Chondrocyte (in vitro differentiated cells): ENCODE measurements around the gene FGF10. TPM values are rescaled to one million over a fixed set of nuclear protein-coding genes. Genes with fewer than 3 reads are reported as not detected.

Source experiments
- DNase-seq: peaks from one replicate; pipeline ENCODE4 v3.0.0; 2021; ENCODE audit warnings: mixed read lengths, low spot score
- H3K27ac Mint-ChIP-seq: one replicate; pipeline ENCODE4 v1.8.0; 2021; ENCODE audit warnings: mild to moderate bottlenecking, moderate library complexity, mixed read lengths; ENCODE audit not compliant: unreplicated experiment
- H3K27me3 Mint-ChIP-seq: 2 replicates; pipeline ENCODE4 v1.8.0; 2021; ENCODE audit warnings: low read depth, mixed read lengths
- H3K36me3 Mint-ChIP-seq: 2 replicates; pipeline ENCODE4 v1.8.0; 2021; ENCODE audit warnings: low read depth, mixed read lengths
- H3K4me1 Mint-ChIP-seq: 2 replicates; pipeline ENCODE4 v1.8.0; 2021; ENCODE audit warnings: low read depth, mild to moderate bottlenecking, mixed read lengths
- H3K4me3 Mint-ChIP-seq: one replicate; pipeline ENCODE4 v1.8.0; 2021; ENCODE audit warnings: mild to moderate bottlenecking, moderate library complexity, mixed read lengths; ENCODE audit not compliant: unreplicated experiment
- H3K9me3 Mint-ChIP-seq: 2 replicates; pipeline ENCODE4 v1.8.0; 2021; ENCODE audit warnings: low read depth, mixed read lengths
- CTCF ChIP-seq: fragments of 200-600 bp; sonication (generic); IDR thresholded peaks from 2 replicates; pipeline ENCODE4 v1.5.0; 2021; ENCODE audit warnings: antibody characterized with exemption, mild to moderate bottlenecking, moderate library complexity
- total RNA-seq: library from RNA; stranded (reverse); gene quantifications from 3 replicates; pipeline ENCODE4 v1.2.1, GENCODE V29; 2021

FGF10 gene
- total RNA-seq, 1 donor from 2014 or later, result not detected

DNA sequence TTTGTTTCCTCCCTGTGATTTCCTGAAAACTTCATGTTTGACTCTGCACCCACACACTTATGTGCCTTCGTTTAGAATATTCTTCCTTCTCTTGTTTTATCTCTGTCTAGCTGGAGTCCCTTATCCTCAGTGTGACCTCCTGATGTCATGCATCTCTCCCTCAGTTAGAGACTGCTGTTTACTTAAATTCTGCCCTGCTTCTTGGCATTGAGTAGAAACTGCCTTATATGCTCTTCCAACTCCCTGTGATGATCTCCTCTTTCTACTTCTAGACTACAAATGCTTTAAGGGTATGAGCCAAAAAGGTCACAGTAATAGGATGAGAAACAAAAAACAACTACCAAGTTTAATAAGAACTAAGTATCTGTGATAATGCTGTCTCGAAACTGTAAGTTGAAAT is 12.2 kb downstream of the FGF10 start:
- Mint-ChIP-seq H3K36me3 (no peaks in the 10 kb centered on the region), H3K27ac (no peak overlapping the region), H3K4me3 (no peak overlapping the region), H3K9me3 (peaks cover 9% of the 10 kb centered on the region), H3K4me1 (no peaks in the 10 kb centered on the region), H3K27me3 (peaks cover 15% of the 10 kb centered on the region)
- TF ChIP-seq CTCF, result no peak
- no peak for DNase-seq

DNA sequence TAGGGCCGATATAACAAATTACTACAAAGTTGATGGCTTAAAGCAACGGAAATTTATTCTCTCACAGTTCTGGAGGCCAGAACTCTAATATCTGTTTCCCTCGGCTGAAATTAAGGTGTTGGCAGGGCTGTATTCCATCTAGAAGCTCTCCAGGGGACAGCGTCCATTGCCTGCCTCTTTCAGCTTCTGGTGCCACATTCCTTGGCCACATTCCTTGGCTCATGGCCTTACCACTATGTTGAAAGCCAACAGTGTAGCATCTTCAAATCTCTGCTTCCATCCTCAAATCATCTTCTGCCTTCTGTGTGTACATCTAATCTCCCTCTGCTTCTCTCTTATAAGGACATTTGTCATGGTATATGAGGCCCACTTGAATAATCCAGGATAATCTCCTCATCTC is 17.2 kb downstream of the FGF10 start:
- Mint-ChIP-seq H3K27me3 (peaks cover 7% of the 10 kb centered on the region), H3K4me3 (no peak overlapping the region), H3K4me1 (no peaks in the 10 kb centered on the region), H3K27ac (no peak overlapping the region), H3K36me3 (no peaks in the 10 kb centered on the region), H3K9me3 (peaks cover 9% of the 10 kb centered on the region)
- TF ChIP-seq CTCF, result no peak
- DNase-seq, result no peak

DNA sequence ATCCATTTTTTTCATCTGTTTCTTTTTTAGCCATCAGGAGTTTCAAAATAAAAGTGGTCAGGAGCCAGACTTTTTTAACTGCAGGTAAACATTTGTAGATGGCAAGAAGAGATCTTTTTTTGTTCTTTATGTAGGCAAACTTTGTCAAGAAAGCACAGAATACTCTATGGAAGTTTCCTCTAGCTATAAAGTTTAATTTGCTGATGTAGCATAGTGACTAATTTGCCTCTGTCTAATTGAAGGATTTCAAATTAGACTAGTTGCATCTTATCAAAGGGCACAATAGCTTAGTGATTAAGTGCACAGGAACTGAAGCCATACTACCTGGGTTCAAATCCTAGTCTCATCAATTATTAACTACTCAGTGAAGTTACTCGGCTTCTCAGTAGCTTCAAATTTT is 22.0 kb downstream of the FGF10 start:
- Mint-ChIP-seq H3K27ac (no peak overlapping the region), H3K36me3 (no peaks in the 10 kb centered on the region), H3K4me3 (no peak overlapping the region), H3K4me1 (peaks cover 7% of the 10 kb centered on the region), H3K27me3 (peaks cover 5% of the 10 kb centered on the region), H3K9me3 (no peaks in the 10 kb centered on the region)
- DNase-seq, result no peak
- no peak for TF ChIP-seq CTCF

- TF ChIP-seq CTCF, result no peak
- Mint-ChIP-seq H3K4me1 (peaks cover 7% of the 10 kb centered on the region), H3K9me3 (no peaks in the 10 kb centered on the region), H3K27ac (no peak overlapping the region), H3K27me3 (peaks cover 2% of the 10 kb centered on the region), H3K4me3 (no peak overlapping the region), H3K36me3 (no peaks in the 10 kb centered on the region)
- DNase-seq, result no peak
Measured at GRCh38 chr5:44365345-44365744, 23.9 kb downstream of the FGF10 start.

GRCh38 chr5:44364097-44364496 is 25.1 kb downstream of the FGF10 start:
- no peak for TF ChIP-seq CTCF
- H3K36me3 Mint-ChIP-seq, result no peaks in the 10 kb centered on the region
- H3K27me3 Mint-ChIP-seq, result no peaks in the 10 kb centered on the region
- no peaks in the 10 kb centered on the region for H3K9me3 Mint-ChIP-seq
- H3K27ac Mint-ChIP-seq, result no peak overlapping the region
- DNase-seq, result no peak
- H3K4me1 Mint-ChIP-seq, result peaks cover 7% of the 10 kb centered on the region
- no peak overlapping the region for H3K4me3 Mint-ChIP-seq
